ENCODE measurements around the gene GPANK1.

Gene GPANK1

DNA sequence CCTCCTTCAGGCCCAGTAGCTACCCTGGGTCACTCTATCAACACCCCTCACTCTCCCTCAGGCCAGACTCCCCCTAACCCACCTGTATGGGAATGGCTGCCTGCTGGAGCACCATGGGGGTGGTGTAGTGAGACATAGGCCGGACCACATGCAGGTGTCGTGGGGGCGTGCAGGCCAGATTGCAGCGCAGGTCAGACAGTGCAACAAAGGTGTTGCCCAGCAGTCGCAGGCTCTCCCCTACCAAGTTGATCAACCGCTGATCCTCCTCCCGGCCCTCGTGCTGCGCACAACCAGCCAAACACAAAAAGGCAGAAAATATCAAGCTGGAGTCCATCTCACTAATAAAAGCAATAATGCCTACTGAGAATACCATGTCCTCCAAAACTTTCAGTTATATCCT is 19.5 kb downstream of the GPANK1 start:
- in situ Hi-C loops (cut with MboI; ENCODE audit: low sequenced_read_pairs), result no loop called here

DNA sequence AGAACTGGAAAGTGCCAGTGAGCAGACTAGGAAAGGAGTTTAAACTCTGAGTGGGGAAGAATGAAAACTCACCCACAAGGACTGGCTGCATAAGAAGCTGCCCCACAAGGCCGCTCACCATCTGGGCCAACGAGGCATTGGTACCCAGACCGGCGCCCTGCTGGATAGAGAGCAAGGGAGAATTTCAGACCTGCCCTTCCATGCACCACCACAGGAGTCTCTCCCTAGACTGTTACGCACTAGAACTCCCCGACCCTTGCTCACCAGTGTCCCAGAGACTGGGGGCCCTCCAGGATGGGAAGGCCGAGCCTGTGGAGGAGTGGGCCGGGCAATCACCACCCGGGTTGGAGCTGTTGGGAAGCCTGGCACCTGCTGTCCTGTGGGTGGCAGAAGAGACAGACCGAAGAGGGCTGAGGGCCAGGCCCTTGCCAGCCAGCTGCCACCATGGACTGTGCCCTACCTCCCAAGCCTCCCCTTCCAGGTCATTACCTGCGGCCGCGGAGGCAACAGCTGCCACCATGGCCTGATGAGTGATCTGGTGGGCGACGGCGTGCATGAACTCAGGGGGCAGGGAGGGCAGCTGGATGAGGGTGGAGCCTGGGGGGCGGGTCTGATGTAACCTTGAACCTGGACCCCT is 20.9 kb downstream of the GPANK1 start:
- in situ Hi-C loops (cut with MboI; ENCODE audit: low sequenced_read_pairs), result no loop called here

DNA sequence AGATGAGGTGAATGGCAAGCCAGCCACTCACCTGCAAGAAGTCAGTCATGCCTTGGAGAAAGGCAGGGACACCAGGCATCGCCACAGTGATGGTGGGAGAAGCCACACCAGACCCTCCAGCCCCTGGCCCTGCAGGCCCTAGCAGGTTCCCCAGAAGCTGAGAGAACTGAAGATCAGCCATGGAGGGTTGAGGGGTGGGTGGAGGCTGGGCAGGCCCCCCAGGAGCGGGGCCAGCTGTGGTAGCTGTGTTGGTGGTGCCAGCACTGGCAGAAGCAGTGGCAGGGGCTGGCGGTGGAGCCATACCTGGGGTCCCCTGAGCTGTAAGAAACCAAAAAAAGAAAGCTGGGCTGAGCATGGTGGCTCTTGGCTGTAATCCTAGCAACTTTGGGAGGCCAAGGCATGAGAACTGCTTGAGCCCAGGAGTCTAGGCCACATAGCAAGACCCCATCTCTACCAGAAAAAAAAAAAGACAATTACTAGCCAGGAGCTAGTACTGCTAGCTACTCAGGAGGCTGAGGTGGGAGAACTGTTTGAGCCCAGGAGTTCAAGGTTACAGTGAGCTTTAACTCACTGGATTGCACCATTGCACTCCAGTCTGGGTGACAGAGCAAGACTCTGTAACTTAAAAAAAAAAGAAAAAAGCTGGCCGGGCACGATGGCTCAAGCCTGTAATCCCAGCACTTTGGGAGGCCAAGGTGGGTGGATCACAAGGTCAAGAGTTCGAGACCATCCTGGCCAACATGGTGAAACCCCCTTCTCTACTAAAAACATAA is 21.8 kb downstream of the GPANK1 start:
- in situ Hi-C loops (cut with MboI; ENCODE audit: low sequenced_read_pairs), result no loop called here

DNA sequence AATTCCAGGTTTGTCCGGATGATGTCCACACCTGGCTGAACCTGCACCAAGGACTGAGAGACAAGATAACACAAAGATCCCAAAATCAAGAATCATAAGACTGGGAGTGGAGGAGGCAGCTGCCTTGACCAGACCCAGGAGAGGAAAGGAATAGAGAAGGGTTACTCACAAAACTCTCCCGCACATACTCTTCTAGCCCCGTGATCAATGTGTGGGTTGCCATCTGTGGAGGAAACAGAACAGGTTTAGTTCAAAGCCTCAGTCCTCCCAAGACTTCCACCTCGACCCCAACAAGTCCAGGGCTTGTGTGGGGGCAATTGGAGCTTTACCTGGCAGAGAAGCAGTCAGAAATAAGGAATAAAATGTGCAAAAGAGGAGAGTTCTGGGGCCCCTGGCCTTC is 23.4 kb downstream of the GPANK1 start:
- in situ Hi-C loops (cut with MboI; ENCODE audit: low sequenced_read_pairs), result no loop called here

DNA sequence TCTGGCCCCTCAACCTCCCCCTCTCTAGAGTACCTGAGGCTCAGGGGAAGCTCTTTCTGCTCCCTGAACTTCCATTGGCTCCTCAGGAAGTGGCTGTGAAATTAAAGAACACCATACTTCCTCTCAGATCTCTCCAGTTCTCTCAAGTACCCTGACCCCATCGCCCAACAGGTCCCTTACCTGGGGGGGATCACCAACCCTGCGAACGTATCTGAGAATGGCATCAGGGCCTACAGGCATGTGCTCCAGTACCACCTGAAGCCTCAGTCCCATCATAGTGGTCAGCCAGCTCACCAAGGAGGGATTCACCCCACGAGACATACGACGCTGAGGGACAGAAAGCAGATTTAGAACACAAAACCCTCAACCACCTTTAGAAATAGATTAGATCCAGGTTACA is 24.2 kb downstream of the GPANK1 start:
- in situ Hi-C loops (cut with MboI; ENCODE audit: low sequenced_read_pairs), result no loop called here

DNA sequence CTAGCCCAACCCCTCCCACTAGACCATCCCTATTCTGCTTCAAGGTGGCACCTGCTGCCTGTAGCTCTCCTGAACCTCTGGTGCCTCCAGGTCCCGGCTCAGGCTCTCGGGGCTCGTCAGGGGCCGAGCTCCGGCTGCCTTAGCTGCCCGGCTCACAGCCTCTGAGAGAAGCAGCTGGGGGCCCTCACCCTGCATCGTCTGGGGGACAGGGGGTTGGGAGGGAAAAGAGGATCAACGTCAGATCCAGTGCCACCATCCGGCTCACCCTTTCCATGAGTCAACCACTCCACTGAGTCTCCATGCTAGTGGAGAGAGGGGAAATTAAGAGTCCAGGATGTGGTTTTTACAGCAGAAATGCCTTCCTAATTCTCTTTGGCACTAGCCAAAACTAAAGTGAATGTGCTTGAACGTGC is 25.3 kb downstream of the GPANK1 start:
- in situ Hi-C loops (cut with MboI; ENCODE audit: low sequenced_read_pairs), result no loop called here

DNA sequence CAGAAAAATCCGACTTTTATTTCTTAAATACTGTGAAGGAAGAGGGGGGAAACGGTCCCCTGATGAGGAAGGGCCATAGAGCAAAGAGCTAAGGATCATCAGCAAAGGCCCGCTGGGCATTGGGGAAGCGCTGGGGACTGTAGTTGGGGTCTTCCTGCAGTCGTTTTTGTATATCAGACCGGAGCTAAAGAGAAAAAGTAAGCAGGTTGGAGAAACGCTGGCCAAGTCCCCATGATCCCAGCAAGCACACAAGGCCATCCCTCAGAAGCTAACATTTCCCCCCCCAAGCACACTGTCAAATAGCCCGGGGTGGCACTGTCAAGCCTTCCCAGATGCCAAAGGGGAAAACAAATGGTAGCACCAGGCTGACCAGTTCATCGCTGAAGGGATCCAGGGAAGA is 25.8 kb downstream of the GPANK1 start:
- in situ Hi-C loops (cut with MboI; ENCODE audit: low sequenced_read_pairs), result no loop called here

DNA sequence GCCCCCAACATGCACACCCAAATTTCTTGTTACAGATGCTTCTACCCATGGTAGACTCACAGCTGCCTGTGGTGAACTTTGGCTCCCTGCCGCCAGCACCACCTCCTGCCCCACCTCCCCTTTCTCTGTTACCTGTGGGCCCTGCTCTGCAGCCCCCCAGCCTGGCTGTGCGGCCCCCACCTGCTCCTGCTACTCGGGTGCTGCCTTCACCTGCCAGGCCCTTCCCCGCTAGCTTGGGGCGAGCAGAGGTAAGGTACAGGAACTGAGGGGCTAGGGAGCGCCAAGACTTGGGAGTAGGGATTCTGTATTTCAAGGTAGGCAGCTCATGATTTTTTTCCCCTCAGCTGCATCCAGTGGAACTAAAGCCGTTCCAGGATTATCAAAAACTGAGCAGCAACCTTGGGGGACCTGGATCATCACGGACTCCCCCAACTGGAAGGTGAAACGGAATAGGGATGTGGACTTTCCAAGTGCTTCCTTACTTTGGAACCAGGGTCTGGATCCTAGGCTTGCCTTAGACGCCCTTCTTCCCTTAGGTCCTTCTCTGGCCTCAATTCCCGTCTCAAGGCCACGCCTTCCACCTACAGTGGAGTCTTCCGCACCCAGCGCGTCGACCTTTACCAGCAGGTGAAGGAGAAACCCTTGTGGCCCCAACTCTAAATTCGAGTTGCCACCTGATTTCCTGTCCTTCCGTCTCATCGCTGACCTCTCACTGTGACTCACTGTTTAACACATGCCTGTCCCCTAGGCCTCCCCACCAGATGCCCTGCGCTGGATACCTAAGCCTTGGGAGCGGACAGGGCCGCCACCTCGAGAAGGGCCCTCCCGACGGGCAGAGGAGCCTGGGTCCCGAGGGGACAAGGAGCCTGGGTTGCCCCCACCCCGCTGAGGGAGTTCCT is 27.9 kb downstream of the GPANK1 start:
- in situ Hi-C loops (cut with MboI; ENCODE audit: low sequenced_read_pairs), result no loop called here

DNA sequence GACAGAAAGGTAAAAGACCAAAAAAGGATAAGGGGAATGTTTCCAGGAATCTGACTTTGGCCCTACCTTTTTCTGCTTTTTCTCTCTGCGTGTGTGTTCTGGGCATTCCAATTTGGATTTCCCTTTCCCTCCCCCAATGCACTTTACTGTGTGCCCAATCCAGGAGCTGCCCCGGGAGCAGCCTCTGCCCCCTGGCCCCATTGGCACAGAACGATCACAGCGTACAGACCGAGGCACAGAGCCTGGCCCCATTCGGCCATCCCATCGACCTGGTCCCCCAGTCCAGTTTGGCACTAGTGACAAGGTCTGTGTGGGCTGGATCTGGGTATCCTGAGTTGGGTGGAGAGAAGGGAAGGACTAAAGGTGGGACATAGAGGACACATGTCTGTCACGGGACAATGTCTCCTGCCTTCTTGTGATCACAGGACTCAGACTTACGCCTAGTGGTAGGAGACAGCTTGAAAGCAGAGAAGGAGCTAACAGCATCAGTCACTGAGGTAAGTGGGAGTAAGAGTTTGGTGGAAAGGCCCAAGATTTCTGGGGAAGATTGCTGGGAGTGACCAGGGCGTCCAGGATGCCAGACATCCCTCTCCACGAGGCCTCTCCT is 29.7 kb downstream of the GPANK1 start:
- in situ Hi-C loops (cut with MboI; ENCODE audit: low sequenced_read_pairs), result no loop called here

DNA sequence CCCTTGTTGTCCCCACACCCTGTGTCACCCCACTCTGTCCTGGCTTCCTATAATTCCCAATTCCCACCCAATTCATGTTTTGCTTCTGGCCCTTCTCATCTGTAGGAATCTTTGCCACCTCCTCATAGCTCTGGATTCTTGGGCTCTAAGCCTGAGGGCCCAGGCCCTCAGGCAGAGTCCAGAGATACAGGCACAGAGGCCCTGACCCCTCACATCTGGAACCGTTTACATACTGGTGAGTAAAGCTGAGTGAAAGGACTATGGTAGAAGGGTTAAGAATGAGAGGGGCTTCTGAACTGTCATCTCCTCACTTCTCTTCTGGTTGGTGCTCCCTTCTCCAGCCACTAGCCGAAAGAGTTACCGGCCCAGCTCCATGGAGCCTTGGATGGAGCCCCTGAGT is 30.7 kb downstream of the GPANK1 start:
- in situ Hi-C loops (cut with MboI; ENCODE audit: low sequenced_read_pairs), result no loop called here

DNA sequence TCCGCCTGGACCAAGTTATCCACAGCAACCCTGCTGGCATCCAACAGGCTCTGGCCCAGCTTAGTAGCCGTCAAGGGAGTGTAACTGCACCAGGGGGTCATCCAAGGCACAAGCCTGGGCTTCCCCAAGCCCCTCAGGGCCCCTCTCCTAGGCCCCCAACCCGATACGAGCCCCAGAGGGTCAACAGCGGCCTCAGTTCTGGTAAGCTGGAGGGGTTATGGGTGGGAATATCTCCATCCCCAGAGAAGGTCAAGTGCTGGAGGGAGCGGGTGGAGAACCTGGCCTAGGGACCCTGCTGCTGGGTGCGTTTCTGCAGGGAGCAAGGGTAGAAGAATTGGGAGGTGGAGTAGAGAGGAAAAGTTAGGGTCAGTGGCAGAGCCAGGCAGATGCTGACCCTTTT is 31.4 kb downstream of the GPANK1 start:
- in situ Hi-C loops (cut with MboI; ENCODE audit: low sequenced_read_pairs), result no loop called here

DNA sequence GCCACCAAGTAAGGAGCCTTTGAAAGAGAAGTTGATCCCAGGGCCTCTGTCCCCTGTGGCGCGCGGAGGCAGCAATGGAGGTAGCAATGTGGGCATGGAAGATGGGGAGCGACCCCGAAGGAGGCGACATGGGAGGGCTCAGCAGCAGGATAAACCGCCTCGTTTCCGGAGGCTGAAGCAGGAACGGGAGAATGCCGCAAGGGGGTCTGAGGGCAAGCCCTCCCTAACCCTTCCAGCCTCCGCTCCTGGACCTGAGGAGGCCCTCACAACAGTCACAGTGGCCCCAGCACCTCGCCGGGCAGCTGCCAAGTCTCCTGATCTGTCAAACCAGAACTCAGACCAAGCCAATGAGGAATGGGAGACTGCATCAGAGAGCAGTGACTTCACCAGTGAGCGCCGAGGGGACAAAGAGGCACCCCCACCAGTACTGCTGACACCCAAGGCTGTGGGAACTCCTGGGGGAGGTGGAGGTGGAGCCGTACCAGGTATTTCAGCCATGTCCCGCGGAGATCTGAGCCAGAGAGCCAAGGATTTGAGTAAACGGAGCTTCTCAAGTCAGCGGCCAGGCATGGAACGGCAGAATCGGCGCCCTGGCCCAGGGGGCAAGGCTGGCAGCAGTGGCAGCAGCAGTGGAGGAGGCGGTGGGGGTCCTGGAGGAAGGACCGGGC is 32.4 kb downstream of the GPANK1 start:
- in situ Hi-C loops (cut with MboI; ENCODE audit: low sequenced_read_pairs), result no loop called here

DNA sequence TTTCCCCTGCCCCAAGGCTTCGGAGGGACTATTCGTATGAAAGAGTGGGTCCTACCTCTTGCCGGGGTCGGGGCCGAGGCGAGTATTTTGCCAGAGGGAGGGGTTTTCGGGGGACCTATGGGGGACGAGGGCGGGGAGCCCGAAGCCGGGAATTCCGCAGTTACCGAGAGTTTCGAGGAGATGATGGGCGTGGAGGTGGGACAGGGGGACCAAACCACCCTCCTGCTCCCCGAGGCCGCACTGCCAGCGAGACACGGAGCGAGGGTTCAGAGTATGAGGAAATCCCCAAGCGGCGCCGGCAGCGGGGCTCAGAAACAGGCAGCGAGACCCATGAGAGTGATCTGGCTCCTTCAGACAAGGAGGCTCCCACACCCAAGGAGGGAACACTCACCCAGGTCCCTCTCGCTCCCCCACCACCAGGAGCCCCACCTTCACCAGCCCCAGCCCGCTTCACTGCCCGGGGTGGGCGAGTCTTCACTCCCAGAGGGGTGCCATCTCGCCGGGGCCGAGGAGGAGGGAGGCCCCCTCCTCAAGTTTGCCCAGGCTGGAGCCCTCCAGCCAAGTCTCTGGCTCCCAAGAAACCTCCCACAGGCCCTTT is 33.0 kb downstream of the GPANK1 start:
- in situ Hi-C loops (cut with MboI; ENCODE audit: low sequenced_read_pairs), result no loop called here

DNA sequence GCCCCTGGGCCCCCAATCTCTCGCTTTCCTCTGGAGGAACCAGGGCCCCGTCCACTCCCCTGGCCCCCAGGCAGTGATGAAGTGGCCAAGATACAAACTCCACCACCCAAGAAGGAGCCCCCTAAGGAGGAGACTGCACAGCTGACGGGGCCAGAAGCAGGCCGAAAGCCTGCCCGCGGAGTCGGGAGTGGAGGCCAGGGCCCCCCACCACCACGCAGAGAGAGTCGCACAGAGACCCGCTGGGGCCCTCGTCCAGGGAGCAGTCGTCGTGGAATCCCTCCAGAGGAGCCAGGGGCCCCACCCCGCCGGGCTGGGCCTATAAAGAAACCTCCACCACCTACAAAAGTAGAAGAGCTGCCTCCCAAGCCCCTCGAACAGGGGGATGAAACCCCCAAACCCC is 33.6 kb downstream of the GPANK1 start:
- in situ Hi-C loops (cut with MboI; ENCODE audit: low sequenced_read_pairs), result no loop called here

DNA sequence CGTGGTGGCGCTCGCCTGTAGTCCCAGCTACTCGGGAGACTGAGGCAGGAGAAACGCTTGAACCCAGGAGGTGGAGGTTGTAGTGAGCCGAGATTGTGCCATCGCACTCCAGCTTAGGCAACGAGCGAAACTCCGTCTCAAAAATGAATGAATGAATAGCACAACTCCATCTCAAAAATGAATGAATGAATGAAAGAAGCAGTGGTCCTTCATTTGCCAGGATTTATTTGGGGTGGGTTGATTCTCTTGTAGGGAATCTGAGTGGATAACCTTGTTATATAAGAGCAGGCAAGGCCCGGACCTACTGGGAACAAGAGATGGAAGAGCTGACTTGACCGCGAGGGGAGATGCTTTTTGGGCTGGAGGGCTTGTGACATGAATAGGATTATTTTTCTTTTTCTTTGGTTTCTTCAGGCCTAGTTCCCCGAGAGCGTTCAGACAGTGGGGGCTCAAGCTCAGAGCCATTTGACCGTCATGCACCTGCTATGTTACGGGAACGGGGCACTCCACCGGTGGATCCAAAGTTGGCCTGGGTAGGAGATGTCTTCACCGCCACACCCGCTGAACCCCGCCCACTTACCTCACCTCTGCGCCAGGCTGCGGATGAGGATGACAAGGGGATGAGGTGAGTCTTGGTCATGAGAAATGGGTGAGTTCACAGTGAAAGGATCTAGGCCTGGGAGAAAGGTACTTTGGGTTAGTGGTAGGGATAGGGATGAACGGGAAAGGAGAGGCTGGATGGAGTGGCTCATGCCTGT is 34.4 kb downstream of the GPANK1 start:
- in situ Hi-C loops (cut with MboI; ENCODE audit: low sequenced_read_pairs), result no loop called here

DNA sequence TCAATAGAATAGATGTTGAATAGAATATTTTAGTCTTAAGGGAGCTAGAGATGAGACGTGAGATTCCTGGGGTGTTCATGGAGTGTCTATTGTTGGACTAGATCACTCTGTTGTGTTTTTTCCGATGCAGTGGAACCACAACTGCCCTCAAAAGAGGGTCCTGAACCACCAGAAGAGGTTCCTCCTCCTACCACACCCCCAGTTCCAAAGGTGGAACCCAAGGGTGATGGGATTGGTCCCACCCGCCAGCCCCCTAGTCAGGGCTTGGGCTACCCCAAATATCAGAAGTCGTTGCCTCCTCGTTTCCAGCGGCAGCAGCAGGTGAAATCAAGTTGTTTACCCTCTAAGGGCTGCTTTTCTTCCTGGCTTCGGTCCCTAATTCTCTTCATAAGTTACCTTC is 35.8 kb downstream of the GPANK1 start:
- in situ Hi-C loops (cut with MboI; ENCODE audit: low sequenced_read_pairs), result no loop called here

DNA sequence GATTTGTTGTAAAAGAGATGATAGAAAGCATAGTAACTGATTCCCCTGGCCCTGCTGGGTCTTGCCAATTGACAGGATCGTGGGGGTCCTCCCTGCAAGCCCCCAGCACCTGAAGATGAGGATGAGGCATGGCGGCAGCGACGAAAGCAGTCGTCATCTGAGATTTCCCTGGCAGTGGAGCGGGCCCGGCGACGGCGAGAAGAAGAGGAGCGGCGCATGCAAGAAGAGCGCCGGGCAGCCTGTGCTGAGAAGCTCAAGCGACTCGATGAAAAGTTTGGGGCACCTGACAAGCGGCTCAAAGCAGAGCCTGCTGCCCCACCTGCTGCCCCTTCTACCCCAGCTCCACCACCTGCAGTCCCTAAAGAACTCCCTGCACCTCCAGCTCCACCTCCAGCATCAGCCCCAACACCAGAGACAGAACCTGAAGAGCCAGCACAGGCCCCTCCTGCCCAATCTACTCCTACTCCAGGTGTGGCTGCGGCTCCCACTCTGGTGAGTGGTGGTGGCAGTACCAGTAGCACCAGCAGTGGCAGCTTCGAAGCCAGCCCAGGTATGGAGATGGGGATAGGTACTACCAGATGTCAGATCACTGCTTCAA is 37.0 kb downstream of the GPANK1 start:
- in situ Hi-C loops (cut with MboI; ENCODE audit: low sequenced_read_pairs), result no loop called here

DNA sequence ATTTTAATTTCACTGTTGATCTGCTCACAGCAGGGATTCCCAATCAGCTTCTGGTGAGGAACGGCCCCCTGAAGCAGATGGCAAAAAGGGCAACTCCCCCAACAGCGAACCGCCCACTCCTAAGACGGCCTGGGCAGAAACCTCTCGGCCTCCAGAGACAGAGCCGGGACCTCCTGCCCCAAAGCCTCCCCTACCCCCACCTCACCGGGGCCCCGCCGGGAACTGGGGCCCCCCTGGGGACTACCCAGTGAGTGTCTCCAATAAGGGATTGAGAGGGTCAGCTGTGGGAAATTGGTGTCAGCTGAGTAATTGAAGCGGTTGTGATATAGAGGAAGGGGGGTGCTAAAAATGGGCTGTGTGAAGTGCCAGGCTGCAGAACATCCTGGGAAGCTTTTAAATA is 37.8 kb downstream of the GPANK1 start:
- in situ Hi-C loops (cut with MboI; ENCODE audit: low sequenced_read_pairs), result no loop called here

DNA sequence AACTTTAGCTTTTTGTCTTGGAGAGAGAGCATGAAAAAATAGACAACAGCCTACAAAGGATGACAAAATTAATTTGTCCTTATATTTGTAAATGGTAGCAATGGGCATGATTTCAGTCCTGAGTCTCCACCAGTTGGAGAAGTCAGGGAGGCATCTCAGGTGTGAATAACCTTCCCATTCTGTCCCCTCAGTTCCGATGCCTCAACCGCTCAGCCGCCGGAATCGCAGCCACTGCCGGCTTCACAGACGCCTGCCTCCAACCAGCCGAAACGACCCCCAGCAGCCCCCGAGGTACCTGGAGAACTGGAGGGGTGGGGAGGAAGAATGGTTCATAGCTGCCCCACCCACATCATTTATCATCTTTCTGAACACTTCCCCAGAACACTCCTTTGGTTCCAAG is 40.7 kb downstream of the GPANK1 start:
- in situ Hi-C loops (cut with MboI; ENCODE audit: low sequenced_read_pairs), result no loop called here

Data from HL-60/S4 treated with phorbol 12-myristate 13-acetate at 8.2 ng/mL for 4 days and 3 days (cell line).